Measurements from ENCODE around the gene GRXCR1. TPM values are rescaled to one million over a fixed set of nuclear protein-coding genes. Genes with fewer than 3 reads are reported as not detected.

GRXCR1 gene
- not detected for total RNA-seq
- long read RNA-seq, result 0 reads

- intact Hi-C loops (cut with DNase I), result no loop called here
- DNase-seq (no peak), ATAC-seq (ENCODE audit: poor library complexity) (no peak)
Measured at GRCh38 chr4:42892413-42892812, at the start of gene GRXCR1. Gene GRXCR1, plus strand, starts transcription at chr4:42892713. Its CDS starts 554 bp downstream, at chr4:42893267.

DNA sequence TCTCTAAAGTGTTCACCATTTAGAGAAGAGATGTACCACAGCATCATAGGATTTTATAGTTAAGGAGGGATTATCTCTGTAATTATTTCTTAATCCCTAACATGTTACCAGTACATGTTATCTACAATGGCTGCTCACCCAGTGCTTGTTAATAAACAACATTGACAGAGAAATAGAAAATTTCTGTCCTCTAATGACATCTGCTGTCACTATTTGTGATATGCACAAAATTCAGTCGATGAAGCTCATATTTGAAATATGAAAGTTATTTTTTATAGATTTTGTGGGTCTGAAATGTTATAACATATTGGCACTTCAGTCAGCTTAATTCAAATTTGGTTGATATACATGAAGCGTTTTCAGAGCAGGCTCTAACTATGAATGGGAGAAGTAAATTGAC lies 48.8 kb upstream of the GRXCR1 start:
- intact Hi-C loops (cut with DNase I), result no loop called here
- DNase-seq, result no peak
- no peak for ATAC-seq (ENCODE audit: poor library complexity)

DNA sequence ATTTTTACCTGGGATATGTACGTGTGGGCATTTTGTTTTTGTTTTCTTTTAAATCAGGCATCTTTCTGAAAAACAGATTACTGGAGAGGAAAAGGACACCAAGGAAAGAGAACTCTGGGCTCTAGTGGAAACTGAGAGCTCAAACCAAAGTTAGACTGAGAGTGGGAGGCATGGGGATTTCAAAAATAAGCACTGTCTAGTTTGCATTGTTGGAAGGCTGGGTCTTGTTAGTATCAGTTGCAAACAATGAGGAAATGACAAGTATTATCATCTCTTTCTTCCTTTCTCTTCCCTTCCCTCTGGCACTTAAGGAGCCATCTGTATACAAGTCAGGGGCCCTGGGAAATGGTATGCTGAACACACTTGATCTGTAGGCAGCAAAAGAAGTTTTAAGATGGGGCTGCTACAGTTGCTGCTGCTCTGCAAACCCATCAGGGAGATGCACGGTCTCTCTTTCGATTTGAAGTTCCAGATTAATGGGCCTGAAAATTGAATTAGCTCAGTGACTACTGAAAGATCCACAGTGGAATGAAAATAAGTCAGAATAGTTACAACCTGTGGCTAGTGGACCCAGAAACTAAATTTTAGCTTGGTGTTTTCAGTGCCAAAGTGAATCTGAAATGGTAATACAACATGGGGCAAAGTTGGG lies 48.0 kb upstream of the GRXCR1 start:
- ATAC-seq (ENCODE audit: poor library complexity), result no peak
- intact Hi-C loops (cut with DNase I), result no loop called here
- DNase-seq, result no peak

- intact Hi-C loops (cut with DNase I), result no loop called here
- DNase-seq, result no peak
- no peak for ATAC-seq (ENCODE audit: poor library complexity)
Measured at GRCh38 chr4:42845586-42845985, 46.9 kb upstream of the GRXCR1 start.

GRCh38 chr4:42855779-42856178 lies 36.7 kb upstream of the GRXCR1 start:
- ATAC-seq (ENCODE audit: poor library complexity) (no peak), DNase-seq (no peak)
- intact Hi-C loops (cut with DNase I), result no loop called here

DNA sequence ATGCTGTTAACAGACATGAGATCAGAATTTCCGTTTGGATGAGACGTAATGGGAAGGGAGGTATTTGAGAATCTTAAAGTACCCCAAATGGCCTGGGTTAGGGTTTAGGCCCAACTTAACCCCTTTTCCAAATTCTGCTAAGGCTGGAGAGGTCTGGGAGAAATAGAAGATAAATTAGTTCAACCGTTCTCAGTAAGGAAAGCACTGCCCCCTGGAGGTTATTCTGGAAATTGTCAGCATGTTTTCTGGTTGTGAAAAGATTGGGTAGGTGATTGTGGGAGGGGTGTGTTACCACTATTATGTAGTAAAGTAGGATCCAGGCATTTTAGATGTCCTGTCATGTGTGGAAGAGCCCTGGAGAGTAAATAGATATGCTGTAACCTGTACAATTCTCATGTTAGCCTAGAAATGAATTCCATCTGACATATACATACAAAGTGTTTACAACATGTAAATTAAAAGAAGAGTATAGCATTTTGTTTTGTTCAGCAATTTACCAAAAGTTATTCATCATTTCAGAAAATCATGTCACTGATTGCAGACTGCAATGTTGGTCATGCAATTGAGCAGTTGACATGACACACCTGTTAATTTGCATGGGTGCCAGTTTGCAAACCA lies 26.8 kb upstream of the GRXCR1 start:
- DNase-seq, result no peak
- intact Hi-C loops (cut with DNase I), result loop anchor here (5.0 kb wide), 1 partner anchor 298 kb away; no protein-coding TSS in a partner anchor
- ATAC-seq (ENCODE audit: poor library complexity), result no peak

DNA sequence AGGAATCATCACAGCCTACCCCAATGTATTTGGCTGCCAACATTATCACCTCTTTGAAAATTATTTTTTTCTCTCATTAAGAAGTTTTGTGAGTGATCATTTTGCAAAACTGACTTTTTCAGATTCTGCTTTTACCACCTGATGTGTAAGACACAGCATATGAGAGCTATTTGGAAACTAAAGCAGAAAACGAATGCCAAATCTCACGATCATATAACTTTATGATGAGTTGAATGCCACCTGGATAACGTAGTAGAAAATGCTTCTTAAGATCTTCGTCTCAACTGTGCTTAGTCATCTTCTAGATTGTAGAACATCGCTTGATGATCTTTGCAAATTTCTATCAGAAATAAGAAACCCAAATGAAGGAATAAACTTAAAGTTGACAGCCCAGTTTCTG lies 21.3 kb upstream of the GRXCR1 start:
- intact Hi-C loops (cut with DNase I), result no loop called here
- ATAC-seq (ENCODE audit: poor library complexity) (no peak), DNase-seq (no peak)

DNA sequence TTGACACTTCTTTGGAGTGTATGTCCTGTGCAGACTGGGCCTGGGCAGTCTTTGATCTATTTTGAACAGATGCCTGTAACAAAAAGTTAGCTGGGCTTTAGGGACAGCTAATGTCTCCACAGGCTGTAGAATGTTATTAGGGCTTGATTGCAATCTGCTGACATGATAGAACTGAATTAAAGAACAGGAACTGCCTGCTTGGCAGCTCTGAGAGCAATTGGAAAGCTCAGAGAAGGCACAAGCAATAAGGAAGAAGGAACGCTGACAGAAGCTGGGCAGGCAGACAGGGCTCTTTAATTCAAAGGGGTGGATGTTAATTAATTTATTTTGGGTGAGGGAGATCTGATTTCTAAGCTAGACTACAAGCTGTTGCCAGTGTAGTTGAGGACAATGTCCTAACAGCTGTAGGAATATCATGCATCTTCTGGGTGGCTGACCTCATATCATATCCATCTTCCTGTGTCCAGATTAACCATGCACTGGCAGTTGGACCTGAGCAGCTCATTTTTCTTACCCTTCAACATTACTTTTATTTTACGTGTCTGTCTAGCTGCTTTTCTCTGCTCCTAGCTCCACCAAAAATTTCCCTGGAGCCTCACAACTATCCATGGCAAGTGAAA lies 20.7 kb upstream of the GRXCR1 start:
- intact Hi-C loops (cut with DNase I), result no loop called here
- ATAC-seq (ENCODE audit: poor library complexity) (peak; percentile 46), DNase-seq (no peak)

- intact Hi-C loops (cut with DNase I), result no loop called here
- ATAC-seq (ENCODE audit: poor library complexity), result no peak
- DNase-seq, result no peak
Measured at GRCh38 chr4:42878863-42879262, 13.7 kb upstream of the GRXCR1 start.

DNA sequence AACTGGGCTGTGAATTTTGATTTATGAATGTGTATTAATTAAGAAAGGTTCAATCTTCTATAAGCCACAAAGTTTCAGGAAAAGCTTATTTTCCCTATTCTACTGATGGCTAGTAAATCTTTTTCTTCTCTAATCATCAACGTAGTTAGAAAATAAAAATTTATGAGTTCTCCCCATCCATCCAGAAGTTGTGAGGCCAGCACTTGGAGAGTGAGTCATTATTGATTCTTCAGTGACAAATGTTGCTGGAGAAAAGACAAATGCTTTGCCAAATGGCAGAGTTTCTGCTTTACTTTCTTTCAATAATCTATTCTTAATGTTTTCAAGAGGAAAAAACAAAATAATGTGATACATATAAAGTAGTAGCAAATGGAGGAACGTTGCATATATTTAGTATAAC lies 11.3 kb upstream of the GRXCR1 start:
- intact Hi-C loops (cut with DNase I), result no loop called here
- DNase-seq, result no peak
- ATAC-seq (ENCODE audit: poor library complexity), result no peak

- intact Hi-C loops (cut with DNase I), result no loop called here
- no peak for ATAC-seq (ENCODE audit: poor library complexity)
- DNase-seq, result no peak
Measured at GRCh38 chr4:42891644-42892043, 869 bp upstream of the GRXCR1 start.

DNA sequence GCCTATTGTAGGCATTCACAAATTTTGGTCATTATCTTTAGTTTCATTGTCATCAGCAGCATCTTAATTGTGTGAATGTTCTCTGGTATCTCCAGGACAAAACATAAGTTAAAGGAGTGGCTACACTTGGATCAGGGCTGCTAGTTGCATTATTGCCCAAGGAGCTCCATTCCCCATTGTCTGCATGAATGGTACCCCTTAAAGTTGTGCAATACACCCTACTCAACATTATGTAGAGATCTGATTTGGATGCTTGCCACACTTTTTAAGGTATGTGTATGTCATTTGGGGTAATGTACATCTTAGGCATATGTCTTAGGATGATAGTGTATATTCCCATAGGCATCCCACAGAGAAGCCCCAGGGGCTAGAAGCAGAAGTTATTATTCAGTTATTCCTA lies 2.9 kb downstream of the GRXCR1 start:
- intact Hi-C loops (cut with DNase I), result no loop called here
- DNase-seq (no peak), ATAC-seq (ENCODE audit: poor library complexity) (no peak)

DNA sequence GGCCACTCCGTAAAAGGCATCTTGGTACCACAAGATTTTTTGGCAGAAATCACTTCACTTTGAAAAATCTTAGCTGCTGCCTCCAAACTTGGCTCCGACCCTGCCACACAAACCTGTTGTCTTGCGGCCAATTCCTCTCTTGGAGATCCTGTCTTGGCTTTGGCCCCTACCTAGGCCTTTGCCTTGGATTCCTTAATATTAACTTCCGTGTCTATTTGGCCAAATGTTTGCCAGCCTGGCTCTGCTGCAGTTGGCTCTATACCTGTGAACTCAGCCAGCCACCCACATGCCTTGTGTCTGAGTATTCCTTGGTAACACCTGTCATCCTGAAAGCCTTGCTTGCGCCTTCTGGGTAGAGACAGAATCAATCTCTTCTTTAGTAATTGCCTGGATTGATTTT lies 12.5 kb downstream of the GRXCR1 start:
- intact Hi-C loops (cut with DNase I), result no loop called here
- DNase-seq (no peak), ATAC-seq (ENCODE audit: poor library complexity) (no peak)

- no peak for ATAC-seq (ENCODE audit: poor library complexity)
- intact Hi-C loops (cut with DNase I), result no loop called here
- no peak for DNase-seq
Measured at GRCh38 chr4:42905591-42905990, 13.1 kb downstream of the GRXCR1 start.

- ATAC-seq (ENCODE audit: poor library complexity) (no peak), DNase-seq (no peak)
- intact Hi-C loops (cut with DNase I), result no loop called here
Measured at GRCh38 chr4:42906341-42906740, 13.8 kb downstream of the GRXCR1 start.

DNA sequence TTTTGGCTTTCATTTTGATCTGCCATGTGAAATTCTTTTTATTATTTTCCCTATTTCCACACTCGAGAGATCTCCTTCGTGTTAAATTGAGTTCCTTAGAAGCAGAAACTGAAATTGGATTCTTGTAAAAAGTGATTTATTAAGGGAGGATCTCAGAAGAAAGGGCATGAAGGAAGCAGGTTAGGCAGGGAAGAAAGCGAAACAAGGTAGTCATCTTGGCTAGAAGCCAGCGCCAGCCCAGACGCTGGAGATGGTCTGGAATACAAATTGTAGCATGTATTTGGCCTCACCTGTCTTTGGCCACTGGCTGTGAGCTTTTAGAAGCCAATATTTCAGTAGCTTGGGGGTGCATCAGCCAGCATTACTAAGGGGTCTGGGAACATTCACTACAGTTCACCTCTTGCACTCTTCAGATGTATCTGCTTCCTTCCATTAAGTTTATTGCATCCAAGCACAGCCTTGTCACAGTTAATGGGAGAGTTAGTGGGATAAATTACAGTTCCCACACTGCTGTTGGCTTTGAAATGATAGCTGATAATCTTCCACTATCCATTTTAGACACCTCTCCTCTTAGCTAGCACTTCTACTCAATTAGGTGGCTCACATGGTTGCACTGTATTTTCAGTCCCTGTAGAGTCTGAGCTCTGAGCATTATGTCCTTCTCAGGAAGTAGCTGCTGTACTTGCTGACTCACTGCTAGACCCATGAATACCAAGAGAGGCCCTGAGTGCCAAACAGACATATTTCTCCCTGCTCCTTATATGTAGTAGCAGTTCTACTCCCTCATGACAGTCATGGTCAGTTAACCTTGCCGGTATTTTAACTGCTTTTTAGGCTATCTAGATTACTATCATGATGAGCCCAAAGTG lies 14.6 kb downstream of the GRXCR1 start:
- DNase-seq, result no peak
- intact Hi-C loops (cut with DNase I), result no loop called here
- no peak for ATAC-seq (ENCODE audit: poor library complexity)

DNA sequence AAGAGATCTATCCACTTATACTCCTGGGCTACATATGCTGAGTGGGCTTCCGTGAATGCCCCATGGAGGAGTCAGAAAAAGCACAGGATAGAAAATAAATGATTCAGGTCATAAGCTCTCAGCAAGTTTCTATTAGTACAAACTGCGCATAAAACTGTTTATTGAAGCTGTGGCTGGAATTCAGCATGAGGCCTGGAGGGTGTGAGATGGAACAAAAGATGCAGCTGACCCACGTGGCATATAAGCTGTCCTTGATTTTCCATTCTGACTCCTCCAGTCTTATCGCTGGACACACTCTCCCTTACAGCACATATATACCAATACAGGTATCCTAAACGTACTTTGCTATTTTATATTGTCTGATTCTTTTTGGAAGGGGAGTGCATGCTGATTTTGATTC lies 17.9 kb downstream of the GRXCR1 start:
- ATAC-seq (ENCODE audit: poor library complexity), result no peak
- no peak for DNase-seq
- intact Hi-C loops (cut with DNase I), result no loop called here

- intact Hi-C loops (cut with DNase I), result no loop called here
- ATAC-seq (ENCODE audit: poor library complexity) (no peak), DNase-seq (no peak)
Measured at GRCh38 chr4:42914937-42915336, 22.4 kb downstream of the GRXCR1 start.

- DNase-seq (no peak), ATAC-seq (ENCODE audit: poor library complexity) (no peak)
- intact Hi-C loops (cut with DNase I), result no loop called here
Measured at GRCh38 chr4:42915484-42915883, 23.0 kb downstream of the GRXCR1 start.
